GM13977 (cell line): ENCODE data around the gene INSR.

Experiments
- DNase-seq: peaks from one replicate; pipeline ENCODE4 v3.0.0; 2012; ENCODE audit warnings: low spot score
- CTCF ChIP-seq: IDR thresholded peaks from 2 replicates; pipeline ENCODE4 v1.5.1; 2012; ENCODE audit warnings: mild to moderate bottlenecking, control low read depth; ENCODE audit not compliant: insufficient read depth; ENCODE audit errors: extremely low read depth, missing control alignments
- in situ Hi-C: fragments of 300-500 bp; cut with MboI; formaldehyde crosslinking; loops from one replicate; pipeline ENCODE4 v1.12.0; 2022; ENCODE audit warnings: low sequenced_read_pairs, low pct_unique_long_range_greater_than_20kb, mixed read lengths, inconsistent platforms; ENCODE audit not compliant: unreplicated experiment

Gene INSR

GRCh38 chr19:7242601-7243258 is 51.5 kb downstream of the INSR start:
- peak; percentile 69 for DNase-seq
- in situ Hi-C loops = no loop called here
- TF ChIP-seq CTCF = no peak

- in situ Hi-C loops = no loop called here
- no peak for TF ChIP-seq CTCF
- DNase-seq = no peak
Observed at GRCh38 chr19:7238051-7238450, 56.2 kb downstream of the INSR start.

GRCh38 chr19:7236153-7236552 is 58.1 kb downstream of the INSR start:
- in situ Hi-C loops = no loop called here
- no peak for TF ChIP-seq CTCF
- DNase-seq = no peak

DNA sequence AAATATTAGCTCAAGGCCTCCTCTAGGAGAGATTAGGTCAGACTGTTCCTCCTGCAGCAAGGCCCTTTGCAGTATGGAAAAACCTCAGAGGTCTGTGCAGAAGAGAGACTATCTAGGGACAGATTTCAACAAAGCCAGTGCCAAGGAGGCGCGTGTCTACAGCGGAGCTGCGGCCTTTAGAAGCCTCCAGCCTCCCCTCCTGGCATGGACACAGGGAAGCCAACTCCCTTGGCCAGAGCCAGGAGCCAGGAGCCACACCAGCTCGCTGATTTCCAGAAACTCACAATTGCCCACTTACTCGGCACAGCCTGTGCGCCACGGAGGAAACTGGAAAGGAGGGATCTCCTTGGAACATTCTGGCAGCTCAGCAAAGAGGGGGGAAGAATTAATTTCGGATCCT is 63.4 kb downstream of the INSR start:
- no peak for TF ChIP-seq CTCF
- DNase-seq = no peak
- in situ Hi-C loops = no loop called here

- DNase-seq = no peak
- no peak for TF ChIP-seq CTCF
- in situ Hi-C loops = no loop called here
Observed at GRCh38 chr19:7229735-7230134, 64.5 kb downstream of the INSR start.

DNA sequence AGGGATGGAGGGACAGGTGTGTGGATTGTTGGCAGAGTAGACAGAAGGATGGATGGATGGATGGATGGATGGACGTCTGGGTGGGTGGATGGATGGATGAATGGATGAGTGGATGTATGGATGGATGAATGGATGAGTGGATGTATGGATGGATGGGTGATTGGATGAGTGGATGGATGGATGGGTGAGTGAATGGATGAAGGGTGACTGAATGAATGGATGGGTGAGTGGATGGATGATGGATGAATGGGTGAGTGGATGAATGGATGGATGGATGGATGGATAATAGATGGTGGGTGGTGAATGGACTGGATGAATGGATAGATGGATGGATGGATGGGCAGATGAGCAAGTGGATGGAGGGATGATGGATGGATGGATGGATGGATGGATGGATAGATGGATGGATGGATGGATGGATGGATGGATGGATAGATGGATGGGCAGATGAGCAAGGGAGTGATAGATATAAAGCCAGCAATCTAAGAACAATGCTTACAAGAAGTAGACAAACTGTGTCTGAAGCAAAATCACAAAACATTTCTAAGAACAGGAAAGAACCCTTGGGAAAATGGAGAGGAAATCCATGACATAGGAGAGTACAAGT is 65.2 kb downstream of the INSR start:
- no peak for TF ChIP-seq CTCF
- no peak for DNase-seq
- in situ Hi-C loops = no loop called here
